PC-9 (cell line): Measurements from ENCODE around the gene MOK.

Source experiments
- CTCF ChIP-seq: fragments of 200-600 bp; sonication (generic); conservative IDR thresholded peaks from 2 replicates; pipeline ENCODE4 v1.6.1; 2017; ENCODE audit warnings: mixed run types, antibody characterized with exemption, mild to moderate bottlenecking, moderate library complexity
- EZH2 ChIP-seq: fragments of 200-600 bp; sonication (generic); IDR thresholded peaks from 2 replicates; pipeline ENCODE4 v1.8.0; 2017; ENCODE audit warnings: antibody characterized with exemption, low read depth

- TF ChIP-seq CTCF = no peak
- TF ChIP-seq EZH2 = no peak
Measured at GRCh38 chr14:102293781-102294180, 11.2 kb downstream of the MOK start.
